ENCODE data around the gene EFCAB5. TPM values are rescaled to one million over a fixed set of nuclear protein-coding genes. Genes with fewer than 3 reads are reported as not detected.
A peak's percentile ranks its signal among the peaks of the same experiment; 100 is the strongest.
"Not testable (repeated sequence)": the region's sequence is repeated elsewhere in the genome, so short reads cannot be mapped to it uniquely, and the experiment has no call there.

The EFCAB5 gene
- polyA plus RNA-seq, 4 donors: 1.3 to 4.3 (median 2.7) TPM

GRCh38 chr17:30087431-30087830 lies 146.0 kb downstream of the EFCAB5 start:
- DNase-seq (ENCODE audit: low read depth in 4 of 4, low spot score in 2 of 4): not testable (repeated sequence)

GRCh38 chr17:30091121-30091670 lies 149.8 kb downstream of the EFCAB5 start:
- no peak for DNase-seq (ENCODE audit: low read depth in 4 of 4, low spot score in 2 of 4)

GRCh38 chr17:30091771-30092170 lies 150.3 kb downstream of the EFCAB5 start:
- no peak for DNase-seq (ENCODE audit: low read depth in 4 of 4, low spot score in 2 of 4)

DNA sequence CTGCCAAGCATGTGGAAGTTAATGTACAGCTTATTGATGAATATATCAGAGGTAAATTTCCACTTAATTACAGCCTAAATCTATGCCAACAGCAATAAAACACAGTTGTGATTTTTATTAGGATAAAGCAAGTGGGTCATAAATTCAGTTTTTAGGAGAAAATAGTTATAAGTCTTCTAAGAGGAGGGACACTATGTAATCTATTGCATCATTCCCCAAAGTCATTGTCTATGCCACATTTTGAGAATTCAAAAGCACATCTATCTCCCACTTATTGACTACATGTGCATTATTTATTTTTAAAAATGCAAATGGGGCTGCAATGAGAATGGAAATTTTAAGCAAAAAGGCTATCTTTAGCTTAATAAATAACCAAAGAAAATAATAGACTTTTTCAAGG lies 151.5 kb downstream of the EFCAB5 start:
- DNase-seq (ENCODE audit: low read depth in 4 of 4, low spot score in 2 of 4): no peak

DNA sequence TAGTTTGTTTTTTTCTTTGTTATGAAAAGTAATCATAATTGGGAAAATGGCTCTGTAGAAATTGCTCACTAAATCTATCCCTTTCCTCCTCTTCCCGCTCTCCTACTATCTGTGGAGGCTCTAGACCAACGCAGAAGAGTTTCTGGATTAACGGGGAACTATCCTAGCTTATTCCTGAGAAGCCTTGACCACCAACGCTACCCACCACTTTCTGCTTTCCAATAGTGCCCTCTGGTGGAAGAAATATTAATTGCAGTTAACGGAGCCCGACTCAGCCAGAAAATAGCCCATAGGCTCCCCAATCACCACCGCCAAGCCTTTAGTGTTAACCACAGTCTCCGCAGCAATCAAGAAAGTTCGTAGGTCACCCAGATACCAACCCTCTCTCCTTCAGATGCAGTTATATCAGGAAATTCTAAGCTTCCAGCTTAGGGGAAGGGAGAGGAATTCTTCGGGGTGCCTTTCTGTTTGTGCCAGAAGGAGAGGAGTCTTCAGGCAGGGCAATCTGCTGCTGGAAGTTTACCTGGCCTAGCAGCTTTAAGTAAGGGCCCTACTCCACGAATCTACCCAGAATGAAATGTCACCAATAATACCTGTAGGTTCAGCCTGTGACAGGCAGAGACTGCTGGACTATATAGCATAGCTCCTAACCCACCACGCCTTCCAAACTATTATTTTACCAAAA lies 152.2 kb downstream of the EFCAB5 start:
- peak in 2 of 4 donors; percentile 51 to 67 for DNase-seq (ENCODE audit: low read depth in 4 of 4, low spot score in 2 of 4)

GRCh38 chr17:30095507-30096244 lies 154.2 kb downstream of the EFCAB5 start:
- DNase-seq (ENCODE audit: low read depth in 4 of 4, low spot score in 2 of 4): no peak

- DNase-seq (ENCODE audit: low read depth in 4 of 4, low spot score in 2 of 4): no peak
These were observed 160.4 kb downstream of the EFCAB5 start for GRCh38 chr17:30101686-30102390.

- no peak for DNase-seq (ENCODE audit: low read depth in 4 of 4, low spot score in 2 of 4)
These were observed 162.5 kb downstream of the EFCAB5 start for GRCh38 chr17:30103921-30104320.

DNA sequence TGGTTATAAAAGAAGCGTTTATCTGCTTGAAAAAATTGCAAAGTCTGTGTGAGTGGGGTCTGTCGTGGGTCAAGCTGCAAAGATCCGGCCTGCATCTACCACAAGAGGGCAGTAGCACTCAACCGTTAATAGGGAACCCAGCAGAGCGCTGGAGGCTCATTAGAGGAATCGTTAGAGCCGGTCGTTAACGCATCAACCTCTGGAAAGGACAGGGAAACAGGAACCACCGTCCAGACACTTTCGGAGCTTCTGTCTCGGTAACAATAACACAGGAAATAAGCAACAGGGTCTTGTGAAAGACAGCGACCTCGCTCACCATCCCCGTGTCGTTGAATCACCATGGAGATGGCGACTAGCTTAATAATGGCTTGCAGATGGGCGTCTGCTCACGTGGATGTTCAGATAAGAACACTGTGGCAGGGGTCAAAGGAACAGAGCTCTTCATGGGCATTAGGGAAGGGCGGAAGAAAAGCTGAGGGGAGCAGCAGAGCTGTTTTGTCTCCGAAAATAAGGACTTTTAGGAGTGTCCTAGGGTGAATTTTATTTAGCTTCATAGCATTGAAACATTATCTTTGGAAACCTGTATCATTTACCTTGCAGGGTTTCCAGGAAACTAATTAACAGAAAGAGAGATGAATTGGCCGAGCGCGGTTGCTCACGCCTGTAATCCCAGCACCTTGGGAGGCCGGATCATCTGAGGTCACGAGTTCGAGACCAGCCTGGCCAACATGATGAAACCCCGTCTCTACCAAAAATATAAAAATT lies 163.3 kb downstream of the EFCAB5 start:
- peak; percentile 67 to 80 (median 76) for DNase-seq (ENCODE audit: low read depth in 4 of 4, low spot score in 2 of 4)

DNA sequence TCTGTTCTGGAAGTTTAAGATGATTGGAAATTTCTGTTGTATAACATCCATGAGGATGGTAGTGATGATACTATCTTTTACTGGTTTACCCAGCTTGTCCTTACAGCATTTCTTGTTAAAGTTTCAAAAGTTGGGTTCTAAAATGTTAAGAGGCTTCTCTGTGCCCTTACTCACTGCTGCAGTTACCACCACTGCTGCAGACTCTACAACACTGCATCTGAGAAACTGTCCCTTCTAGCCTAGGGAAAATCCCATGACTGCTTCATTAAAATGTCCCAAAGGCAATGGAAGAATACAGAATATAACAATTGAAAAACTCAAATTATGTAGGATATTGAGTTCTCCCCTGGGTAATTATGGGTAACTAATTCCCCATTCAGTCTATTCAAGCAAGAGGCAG lies 171.4 kb downstream of the EFCAB5 start:
- DNase-seq (ENCODE audit: low read depth in 4 of 4, low spot score in 2 of 4): no peak

DNA sequence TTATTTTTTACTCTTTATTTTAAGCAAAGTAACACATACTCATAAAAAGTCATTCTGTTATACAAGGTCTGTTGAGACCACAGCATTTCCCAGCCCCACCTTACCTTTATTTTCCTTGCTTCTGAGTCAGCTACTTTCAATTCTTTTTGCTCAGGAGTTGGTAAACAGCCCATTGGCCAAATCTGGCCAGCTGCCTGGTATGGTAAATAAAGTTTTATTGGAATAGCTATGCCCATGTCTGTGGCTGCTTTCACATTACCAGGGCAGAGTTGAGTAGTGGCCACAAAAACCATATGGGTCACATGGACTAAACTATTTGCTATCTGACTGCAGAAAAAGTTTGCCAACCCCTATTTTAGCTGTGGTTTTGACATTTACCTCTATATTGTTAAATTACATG lies 171.8 kb downstream of the EFCAB5 start:
- no peak for DNase-seq (ENCODE audit: low read depth in 4 of 4, low spot score in 2 of 4)

DNA sequence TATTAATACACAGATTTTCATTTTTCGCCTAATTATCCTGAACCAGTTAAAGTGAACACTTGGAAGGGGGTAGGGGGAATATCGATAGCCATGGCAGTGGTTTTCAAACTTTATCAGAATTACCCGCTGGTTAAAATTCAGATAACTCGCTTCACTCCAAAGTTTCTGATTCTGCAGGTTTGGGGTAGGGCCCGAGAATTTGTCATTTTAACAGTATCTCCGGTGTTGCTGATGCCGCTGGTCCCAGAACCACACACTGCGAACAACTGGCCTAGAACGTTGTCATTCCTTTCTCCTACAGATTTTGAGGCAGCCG lies 174.9 kb downstream of the EFCAB5 start:
- no peak for DNase-seq (ENCODE audit: low read depth in 4 of 4, low spot score in 2 of 4)

DNA sequence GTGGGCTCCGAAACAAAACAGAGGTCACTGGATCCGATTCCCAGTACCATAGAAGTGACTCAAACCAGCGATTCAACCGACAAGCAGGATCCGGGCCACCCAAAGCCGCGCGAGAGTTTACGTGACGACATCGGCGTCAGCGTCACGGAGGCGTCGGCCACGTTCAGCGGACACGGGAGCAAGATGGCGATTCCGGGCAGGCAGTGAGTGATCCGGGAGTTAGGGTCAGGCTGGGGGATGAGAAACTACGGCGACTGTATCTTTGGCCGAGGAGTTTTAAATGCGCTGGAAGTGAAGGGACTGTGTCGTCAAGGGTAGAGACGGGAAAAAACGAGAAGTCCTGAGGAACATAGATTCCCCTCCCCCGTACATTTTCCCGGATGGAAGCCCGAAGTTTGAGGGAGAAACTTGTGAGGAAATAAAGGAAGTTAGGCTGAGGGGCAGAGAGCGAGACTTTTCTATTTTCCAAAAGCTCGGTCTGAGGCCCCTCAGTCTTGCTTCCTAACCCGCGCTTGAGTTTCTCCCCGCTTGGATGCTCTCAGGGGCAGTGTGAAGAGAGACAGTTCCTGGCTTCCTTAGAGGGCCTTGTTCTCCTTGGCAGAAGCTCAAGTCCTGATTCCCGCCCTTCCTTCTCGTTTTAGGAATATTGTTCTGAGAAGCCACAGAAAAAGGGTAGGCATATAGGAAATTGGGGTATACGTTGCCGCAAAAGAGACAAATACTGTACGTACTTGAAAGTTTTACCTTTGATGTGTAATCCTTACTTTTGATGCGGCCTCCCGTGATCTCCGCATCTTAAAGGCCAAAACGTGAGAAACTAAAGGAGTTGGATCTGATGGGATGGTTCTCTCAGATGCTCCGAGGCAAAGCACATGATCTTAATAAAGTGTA lies 175.5 kb downstream of the EFCAB5 start, which contains the start of gene NSRP1:
NSRP1 (plus strand) TSS at position 156 of the 891 bp plus-strand sequence; CDS start at position 184, 28 bp downstream.
- peak; percentile 90 to 95 (median 94) for DNase-seq (ENCODE audit: low read depth in 4 of 4, low spot score in 2 of 4)

- no peak for DNase-seq (ENCODE audit: low read depth in 4 of 4, low spot score in 2 of 4)
These were observed 176.2 kb downstream of the EFCAB5 start for GRCh38 chr17:30117675-30118081.

GRCh38 chr17:30118635-30119034 lies 177.2 kb downstream of the EFCAB5 start:
- not testable (repeated sequence) for DNase-seq (ENCODE audit: low read depth in 4 of 4, low spot score in 2 of 4)

DNA sequence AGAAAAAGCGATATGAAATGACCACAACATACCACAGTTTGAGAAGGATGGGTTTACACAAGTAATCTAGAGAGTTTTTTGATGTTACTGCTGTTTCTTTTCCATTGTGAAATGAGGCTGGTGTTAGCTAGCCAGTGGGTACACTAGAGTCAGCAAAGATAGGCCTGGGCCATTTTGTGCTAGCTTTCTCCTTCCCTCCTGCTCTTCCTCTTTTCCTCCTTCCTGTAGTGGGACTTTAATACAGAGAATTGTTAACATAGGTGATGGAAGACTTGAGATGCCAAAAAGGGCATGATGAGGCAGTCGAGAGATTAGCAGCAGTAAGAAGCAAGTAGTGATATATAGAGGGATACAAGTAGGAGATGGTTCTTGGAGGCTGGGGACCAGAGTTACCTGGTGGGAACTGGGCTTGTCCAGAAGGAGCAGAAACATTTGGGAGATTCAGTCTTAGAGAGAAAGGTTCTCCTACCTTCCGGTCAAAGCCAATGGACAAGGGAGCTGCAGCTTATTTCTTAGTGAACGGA lies 182.9 kb downstream of the EFCAB5 start:
- DNase-seq (ENCODE audit: low read depth in 4 of 4, low spot score in 2 of 4): no peak

GRCh38 chr17:30130121-30130520 lies 188.7 kb downstream of the EFCAB5 start:
- DNase-seq (ENCODE audit: low read depth in 4 of 4, low spot score in 2 of 4): no peak

GRCh38 chr17:30132615-30133014 lies 191.2 kb downstream of the EFCAB5 start:
- DNase-seq (ENCODE audit: low read depth in 4 of 4, low spot score in 2 of 4): no peak

DNA sequence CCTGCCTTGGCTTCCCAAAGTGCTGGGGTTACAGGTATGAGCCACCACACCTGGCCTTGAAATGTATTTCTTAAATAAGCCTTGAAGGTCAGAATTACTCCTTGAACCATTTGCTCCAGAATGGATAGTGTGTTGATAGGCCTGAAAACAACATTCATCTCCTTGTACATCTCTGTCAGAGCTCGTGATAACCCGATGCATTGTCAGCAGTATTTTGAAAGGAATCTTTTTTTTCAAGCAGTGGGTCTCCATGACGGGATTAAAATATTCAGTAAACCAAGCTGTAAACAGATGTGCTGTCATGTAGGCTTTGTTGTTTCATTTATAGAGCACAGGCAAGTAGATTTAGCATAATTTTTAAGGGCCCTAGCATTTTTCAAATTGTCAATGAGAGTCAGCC lies 191.8 kb downstream of the EFCAB5 start:
- DNase-seq (ENCODE audit: low read depth in 4 of 4, low spot score in 2 of 4): no peak
